Left lobe of liver (tissue), 2 donors: Measurements from ENCODE around the gene SH3BGR. TPM values are rescaled to one million over a fixed set of nuclear protein-coding genes. Genes with fewer than 3 reads are reported as not detected.
A peak's percentile ranks its signal among the peaks of the same experiment; 100 is the strongest.
"Not testable (repeated sequence)": the region's sequence is repeated elsewhere in the genome, so short reads cannot be mapped to it uniquely, and the experiment has no call there.

ENCODE experiments used
- ATAC-seq: fragments of 200-7000 bp; cut with Tn5 transposase; one replicate; pipeline ENCODE4 v1.9.1; 2020; ENCODE audit warnings: mild to moderate bottlenecking, moderate library complexity
- DNase-seq: peaks from one replicate; pipeline ENCODE4 v3.0.0-alpha.2; 2020; ENCODE audit warnings: low spot score
- total RNA-seq: library from RNA; stranded (reverse); gene quantifications from one replicate; pipeline ENCODE4 v1.2.1, GENCODE V29; 2021
- donor health status: DM: no; HTN: no; CAD: no; lungs with moderate emphysema.
- donor health status: DM: no; HTN: yes; CAD: no.

Gene SH3BGR
- 5.8 TPM for total RNA-seq

DNA sequence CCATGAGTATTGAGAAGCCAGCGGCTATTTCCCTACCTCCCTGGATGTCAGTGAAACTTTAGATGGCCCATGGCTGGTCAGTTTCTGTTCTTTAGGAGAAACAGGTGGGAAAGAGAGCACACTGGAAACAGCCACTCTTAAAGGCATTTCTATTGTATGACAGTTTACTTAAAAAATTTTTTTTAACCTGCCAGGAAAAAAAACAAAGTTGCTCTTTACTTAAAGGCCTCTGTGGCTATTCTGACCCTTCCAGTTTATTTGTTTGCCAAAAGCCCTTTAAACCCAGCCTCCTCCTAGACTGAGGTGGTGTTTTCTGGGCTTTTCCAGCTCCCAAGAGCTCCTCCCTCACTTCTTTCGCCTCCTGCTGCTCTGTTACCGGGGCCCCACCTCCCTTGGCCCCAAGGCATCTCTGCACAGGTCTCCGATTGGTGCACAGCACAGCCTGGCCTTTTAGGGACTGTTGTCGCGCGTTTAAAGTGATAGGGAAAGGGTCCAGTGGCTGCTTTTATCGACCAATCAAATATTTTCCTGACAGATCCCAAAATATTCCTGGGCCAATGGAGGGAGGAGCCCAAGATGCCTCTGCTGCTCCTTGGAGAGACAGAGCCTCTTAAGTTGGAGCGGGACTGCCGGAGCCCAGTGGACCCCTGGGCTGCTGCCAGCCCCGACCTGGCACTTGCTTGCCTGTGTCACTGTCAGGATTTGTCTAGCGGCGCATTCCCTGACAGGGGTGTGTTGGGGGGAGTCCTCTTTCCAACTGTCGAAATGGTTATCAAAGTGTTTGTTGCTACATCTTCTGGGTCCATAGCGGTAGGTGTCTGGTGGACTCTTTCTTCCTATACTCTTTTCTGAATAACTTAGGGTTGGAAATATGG is at the start of gene SH3BGR:
Gene SH3BGR, plus strand, starts transcription at position 639 of the 875 bp plus-strand sequence. Its CDS starts 127 bp downstream, at position 766.
- DNase-seq (peak; percentile 69), ATAC-seq (peak; percentile 94)

- DNase-seq (no peak), ATAC-seq (no peak)
These were observed 45.7 kb upstream of the SH3BGR start for GRCh38 chr21:39406065-39406464.

- not testable (repeated sequence) for ATAC-seq
These were observed 32.6 kb upstream of the SH3BGR start for GRCh38 chr21:39419204-39419603.

GRCh38 chr21:39422527-39423241 is 29.1 kb upstream of the SH3BGR start:
- DNase-seq: no peak

More at GRCh38 chr21:39419204-39419603, 32.6 kb upstream of the SH3BGR start:
- DNase-seq: not testable (repeated sequence)

DNA sequence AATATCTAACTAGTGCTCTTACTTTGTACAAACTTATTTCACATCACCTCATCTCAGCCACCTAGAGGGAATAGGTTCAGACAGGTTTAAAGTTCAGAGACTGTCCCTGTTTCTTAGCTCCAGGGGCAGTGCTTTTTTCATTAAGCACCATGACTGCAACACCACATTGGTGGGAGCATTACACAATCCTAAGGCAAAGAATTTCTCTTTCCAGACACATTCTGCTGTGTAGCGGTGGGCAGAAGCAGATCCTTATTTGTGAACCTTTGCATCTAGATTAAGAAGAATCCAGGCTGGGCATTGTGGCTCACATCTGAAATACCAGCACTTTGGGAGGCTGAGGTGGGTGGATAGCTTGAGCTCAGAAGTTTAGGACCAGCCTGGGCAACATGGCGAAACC is 22.3 kb upstream of the SH3BGR start:
- ATAC-seq: no peak
- DNase-seq: no peak

More at GRCh38 chr21:39422527-39423241, 29.1 kb upstream of the SH3BGR start:
- no peak for ATAC-seq

DNA sequence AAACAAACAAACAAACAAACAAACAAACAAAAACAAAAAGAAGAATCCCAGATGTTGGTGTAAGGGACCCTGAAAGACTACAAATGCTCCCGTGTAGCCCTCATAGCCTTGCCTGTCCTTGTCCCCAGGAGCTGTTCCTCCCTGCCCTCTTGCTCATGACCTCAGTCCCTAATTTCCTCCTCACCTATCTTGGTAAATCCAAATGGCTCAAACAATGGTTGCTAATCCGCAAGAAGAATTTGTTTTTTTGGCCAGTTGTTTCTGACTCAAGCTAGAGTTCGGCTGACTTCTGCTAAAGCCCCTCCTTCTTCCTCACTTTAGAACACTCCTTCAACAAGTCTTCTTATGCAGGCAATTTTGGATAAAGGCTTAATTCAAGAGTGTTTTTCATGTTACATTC is 21.8 kb upstream of the SH3BGR start:
- ATAC-seq (no peak), DNase-seq (no peak)

DNA sequence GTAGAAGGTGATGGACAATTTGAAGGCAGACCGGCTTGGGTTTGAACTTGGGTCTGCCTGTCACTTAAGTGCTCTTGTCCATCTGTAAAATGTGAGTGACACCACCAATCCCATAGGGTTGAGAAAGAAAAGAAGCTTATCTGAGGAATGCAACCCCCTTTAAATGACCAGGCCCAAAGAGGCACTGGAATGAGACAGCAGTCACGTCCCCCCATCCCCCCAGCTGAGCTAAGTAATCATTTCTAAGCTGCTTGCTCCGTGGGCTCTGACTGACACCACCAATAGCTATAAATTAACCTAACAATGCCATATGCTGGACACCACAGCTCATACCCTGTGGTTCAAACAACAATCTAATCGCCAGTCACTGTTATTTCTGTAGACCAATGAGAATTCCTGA is 21.3 kb upstream of the SH3BGR start:
- DNase-seq (no peak), ATAC-seq (no peak)

GRCh38 chr21:39430954-39431353 is 20.8 kb upstream of the SH3BGR start:
- DNase-seq (no peak), ATAC-seq (no peak)

GRCh38 chr21:39434950-39435349 is 16.8 kb upstream of the SH3BGR start:
- DNase-seq (no peak), ATAC-seq (no peak)

DNA sequence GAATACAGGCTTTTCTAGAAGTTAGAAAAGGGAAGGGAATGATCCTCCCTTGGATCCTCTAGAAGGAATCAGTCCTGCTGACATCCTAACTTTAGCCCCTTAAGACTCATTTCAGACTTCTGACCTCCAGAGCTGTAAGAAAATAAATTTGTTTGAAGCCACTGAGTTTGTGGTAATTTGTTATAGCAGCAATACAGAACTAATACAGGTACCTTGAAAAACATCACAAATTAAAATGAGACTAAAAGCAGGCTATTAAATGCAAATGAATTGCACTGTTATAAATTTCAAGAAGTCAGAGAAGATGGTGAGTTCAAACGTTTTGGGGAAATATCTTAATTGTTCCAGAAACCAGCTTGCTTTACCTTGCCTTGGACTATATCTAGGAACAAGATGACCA is 12.5 kb upstream of the SH3BGR start:
- ATAC-seq: no peak
- DNase-seq: no peak

- DNase-seq (no peak), ATAC-seq (peak; percentile 44)
These were observed 10.0 kb upstream of the SH3BGR start for GRCh38 chr21:39441502-39442475.

DNA sequence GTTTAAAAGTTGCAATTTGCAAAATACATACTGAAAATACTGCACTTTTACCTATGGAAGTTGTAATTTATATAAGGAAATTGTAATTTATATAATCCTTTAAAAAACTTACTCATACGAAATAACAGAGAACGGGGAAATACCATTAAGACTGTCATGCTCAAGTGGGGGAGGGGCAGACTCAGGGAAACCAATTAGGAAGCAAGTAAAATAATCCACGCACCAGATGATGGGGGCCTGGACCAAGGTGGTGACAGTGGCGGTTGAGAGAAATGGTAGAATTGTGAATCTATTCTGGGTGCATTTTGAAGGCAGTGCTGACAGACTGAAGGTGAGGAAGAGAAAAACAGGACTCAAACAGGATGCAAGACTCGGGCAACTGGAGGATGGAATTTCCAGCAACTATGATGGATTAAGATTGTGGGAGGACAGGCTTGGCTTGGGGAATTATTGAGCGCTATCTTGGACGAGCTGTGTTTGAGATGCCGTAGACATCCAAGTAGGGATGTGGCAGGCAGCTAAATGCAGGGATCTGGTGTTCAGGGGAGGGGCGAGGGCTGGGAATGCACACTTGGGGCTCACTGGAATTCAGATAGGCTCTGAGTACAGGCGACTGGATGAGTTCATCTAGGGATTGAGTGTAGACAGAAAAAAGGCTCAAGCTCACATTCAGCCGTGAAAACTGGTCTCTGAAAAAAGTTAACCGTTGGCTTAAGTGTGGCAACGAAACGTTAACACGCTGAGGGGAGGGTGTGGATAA is 7.2 kb upstream of the SH3BGR start:
- DNase-seq (no peak), ATAC-seq (no peak)

DNA sequence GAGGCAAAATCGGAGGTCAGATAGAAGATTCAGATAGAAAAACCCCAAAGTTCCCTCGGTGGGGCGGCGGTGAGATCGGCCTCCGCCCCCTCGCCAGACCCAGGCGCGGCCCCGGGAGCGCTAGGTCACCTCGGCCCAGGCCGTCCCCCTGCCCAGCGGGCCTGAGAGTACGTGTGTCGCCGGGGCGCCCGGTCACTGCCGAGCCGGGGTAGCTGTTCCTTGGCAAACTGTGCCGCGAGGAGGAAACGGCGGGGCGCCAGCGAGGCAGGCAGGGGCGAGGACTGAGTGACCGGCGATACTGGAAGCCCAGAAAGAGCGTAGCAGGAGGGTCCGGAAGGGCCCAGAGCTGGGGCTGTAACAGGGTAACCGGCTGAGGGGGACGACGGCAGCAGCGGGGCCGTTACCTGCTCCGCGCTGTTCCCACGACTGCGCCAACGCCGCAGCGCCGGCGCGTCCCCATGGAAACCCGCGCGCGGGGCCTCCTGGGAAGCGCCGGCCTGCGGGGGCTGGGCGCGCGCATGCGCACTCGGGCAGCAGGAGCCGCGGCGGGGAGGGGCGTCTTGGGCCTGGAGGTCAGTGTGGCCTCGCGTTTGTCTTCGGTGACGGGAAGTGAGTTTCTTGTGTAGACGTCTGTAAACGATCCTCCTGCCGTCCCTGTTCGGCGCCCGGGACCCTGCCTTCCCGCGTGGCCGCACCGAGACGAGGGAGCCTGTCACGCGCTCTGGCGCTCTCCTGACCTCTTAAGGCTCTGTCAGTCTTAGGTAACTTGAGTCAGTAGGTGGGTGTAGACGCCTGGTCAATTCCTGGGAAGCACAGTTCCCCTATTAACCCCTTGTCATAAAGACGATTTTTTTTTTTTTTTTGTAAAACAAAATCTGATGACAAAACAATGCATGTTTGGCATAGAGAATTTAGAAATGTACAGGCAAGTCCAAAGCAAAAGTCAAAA is 6.2 kb upstream of the SH3BGR start, which contains the start of gene LCA5L:
Gene LCA5L, minus strand, starts transcription at position 458 of the 949 bp plus-strand sequence. CDS start 17,285 bp downstream, outside the sequence.
- ATAC-seq (peak; percentile 89), DNase-seq (peak; percentile 94)

DNA sequence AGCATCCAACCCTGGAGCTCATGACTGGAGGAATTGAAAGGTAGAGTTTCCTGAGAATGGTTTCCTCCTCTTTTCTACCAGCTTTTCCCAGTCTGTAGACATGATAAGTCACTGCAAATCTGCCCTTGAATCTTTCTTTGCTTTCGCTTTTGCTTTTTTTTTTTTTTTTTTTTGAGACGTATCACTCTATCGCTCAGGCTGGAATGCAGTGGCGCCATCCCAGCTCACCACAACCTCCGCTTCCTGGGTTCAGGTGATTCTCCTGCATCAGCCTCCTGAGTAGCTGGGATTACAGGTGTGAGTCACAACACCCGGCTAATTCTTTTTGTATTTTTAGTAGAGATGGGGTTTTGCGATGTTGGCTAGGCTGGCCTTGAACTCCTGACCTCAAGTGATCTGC is 4.5 kb upstream of the SH3BGR start:
- ATAC-seq: no peak
- DNase-seq: no peak

DNA sequence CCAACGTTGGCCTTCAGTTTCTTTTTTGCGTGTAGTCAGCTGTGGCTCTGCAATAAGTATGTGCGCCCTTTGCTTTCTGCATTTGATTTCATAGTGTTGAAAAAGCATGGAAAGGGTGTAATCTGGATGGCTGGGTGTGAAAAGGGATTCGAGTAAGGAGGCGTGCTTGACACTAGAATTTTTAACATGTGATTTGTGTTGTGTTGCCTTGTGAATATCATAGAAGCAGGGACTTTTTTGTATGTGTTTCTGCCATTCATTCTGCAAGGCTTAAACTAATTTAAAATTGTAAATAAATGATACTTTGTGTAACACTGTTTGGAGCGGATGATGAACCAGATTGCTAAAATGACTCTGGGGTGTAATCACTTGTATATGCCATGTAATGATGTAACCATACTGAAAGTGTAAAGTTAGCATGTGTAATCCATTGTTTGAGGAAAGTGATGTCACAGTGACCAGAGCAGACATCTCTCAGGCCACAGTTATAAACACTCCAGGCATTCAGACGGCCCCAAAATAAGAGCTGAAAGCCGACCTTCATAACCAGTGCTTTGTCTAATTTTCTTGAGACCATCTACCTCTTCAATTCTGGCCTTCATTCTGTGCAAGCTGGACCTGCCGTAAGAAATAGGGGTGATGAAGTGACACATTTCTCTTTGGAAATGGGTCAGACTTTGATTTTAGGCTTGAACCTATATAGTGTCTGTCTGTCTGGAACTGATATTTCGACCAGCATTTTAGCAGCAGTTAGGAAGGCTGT is 618 bp downstream of the SH3BGR start:
- ATAC-seq: no peak
- no peak for DNase-seq

- no peak for DNase-seq
- no peak for ATAC-seq
These were observed 1.2 kb downstream of the SH3BGR start for GRCh38 chr21:39452970-39453342.

DNA sequence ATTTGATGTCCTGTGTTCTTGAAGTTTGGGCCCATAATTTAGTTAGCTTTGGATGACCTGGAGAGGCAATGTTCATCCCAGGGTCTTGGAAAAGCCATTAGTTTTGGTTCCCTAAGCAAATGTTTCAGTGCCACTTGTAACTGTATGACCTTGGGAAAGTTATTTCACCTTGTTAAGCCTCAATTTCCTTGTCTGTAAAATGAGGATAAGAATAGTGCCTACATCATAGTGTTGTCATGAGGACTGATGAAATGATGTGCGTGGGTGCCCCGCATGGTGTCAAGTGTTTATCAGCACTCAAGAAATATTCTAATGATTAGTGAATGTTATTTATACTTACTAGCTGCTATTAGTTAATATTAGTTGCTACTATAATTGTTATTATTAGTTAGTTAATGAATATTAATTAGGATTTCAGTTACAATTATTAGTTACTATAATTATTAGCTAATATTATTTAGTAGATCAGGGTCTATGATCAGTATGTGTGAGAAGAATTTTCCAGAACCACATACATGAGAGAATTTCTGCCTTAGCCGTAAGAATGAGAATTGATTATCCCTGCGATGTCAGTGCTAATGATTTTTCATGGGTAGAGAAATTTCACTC is 1.9 kb downstream of the SH3BGR start:
- ATAC-seq (no peak), DNase-seq (no peak)
